Posterior cingulate gyrus (tissue), 11 donors: ENCODE measurements around the gene CIITA.

Source experiments
- DNase-seq, 10 donors: peaks; one replicate each; pipeline versions ENCODE4 v3.0.0 to v3.0.0-alpha.2; 2020 to 2021; ENCODE audit warnings: mixed read lengths in 3 of 10
- intact Hi-C: fragments of 100-400 bp; cut with DNase I; formaldehyde crosslinking; loops from one replicate; pipeline ENCODE4 v1.15.1; 2023

Gene CIITA

GRCh38 chr16:10878644-10879501, 1.9 kb downstream of the CIITA start:
- intact Hi-C loops = no loop called here
- peak in 6 of 10 donors; percentile 14 to 90 (median 58) for DNase-seq

- DNase-seq = peak in 1 of 10 donors; percentile 79
- intact Hi-C loops = no loop called here
These were observed 2.9 kb downstream of the CIITA start for GRCh38 chr16:10879681-10880589.

GRCh38 chr16:10880594-10881452, 3.8 kb downstream of the CIITA start:
- DNase-seq = peak in 1 of 10 donors; percentile 16
- intact Hi-C loops = no loop called here

DNA sequence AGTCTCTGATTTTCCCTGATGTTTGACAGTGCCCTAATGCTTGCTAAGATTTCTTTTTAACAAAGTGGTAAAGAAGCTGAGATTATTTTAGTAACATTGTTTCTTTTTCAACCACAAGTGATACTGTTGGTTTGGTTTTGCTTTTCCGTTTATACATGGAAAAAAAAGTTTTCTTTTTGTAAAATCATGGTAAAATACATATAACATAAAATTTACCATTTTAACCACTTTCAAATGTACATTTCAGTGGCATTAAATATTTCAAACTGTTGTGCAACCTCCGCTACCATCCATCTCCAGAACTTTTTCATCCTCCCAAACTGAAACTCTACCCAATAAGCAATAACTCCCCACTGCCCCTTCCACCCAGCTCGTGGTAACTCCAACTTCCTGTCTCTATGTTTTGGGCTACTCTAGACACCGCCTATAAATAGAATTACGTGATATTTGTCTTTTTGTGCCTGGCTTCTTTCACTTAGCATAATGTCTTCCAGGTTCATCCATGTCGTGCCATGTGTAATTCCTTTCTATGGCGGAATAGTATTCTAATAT, 4.6 kb downstream of the CIITA start:
- intact Hi-C loops = no loop called here
- no peak for DNase-seq

GRCh38 chr16:10883004-10883403, 6.0 kb downstream of the CIITA start:
- intact Hi-C loops = no loop called here
- peak in 1 of 10 donors; percentile 41 for DNase-seq

DNA sequence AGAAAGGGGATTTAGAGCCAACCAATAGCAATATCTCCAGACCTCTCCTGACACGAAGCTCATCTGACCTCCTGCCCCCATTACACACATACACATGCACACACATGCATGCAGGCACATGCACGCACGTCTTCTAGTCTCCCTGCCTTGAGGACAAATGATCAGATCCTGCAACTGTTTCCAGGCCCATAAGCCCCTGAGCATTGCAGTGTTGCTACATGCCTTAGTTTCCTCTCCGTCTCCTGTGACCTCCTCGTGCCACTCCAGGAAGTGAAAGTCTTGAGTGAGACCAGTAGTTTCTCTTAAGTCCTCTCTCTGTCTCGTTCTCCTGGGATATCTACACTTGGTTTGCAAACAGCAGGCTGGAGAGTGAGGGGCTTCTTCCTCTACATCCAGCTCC, 8.2 kb downstream of the CIITA start:
- intact Hi-C loops = no loop called here
- no peak for DNase-seq

- intact Hi-C loops = no loop called here
- peak in 1 of 10 donors; percentile 37 for DNase-seq
These were observed 11.4 kb downstream of the CIITA start for GRCh38 chr16:10888320-10888937.

DNA sequence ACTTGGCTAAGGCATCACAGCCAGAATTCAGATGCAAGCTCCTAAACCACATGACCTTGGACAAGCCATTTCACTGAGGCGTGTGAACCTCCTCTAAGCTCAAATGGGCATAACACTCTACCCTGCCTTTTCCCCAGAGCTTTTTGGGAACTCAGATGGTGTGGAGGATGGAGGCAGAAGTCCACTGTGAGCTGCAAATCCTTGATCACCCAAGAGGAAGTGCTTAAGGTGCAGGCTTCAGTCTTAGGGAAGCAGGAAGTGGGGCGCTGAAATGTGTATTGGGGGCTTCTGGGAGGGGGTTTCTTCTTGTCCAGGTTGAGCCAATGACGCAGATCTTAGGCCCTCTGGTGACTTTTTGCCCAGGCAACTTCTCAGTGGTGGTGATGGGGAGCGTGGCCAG, 12.9 kb downstream of the CIITA start:
- intact Hi-C loops = no loop called here
- DNase-seq = no peak

GRCh38 chr16:10892782-10893318, 15.8 kb downstream of the CIITA start:
- intact Hi-C loops = no loop called here
- DNase-seq = no peak

DNA sequence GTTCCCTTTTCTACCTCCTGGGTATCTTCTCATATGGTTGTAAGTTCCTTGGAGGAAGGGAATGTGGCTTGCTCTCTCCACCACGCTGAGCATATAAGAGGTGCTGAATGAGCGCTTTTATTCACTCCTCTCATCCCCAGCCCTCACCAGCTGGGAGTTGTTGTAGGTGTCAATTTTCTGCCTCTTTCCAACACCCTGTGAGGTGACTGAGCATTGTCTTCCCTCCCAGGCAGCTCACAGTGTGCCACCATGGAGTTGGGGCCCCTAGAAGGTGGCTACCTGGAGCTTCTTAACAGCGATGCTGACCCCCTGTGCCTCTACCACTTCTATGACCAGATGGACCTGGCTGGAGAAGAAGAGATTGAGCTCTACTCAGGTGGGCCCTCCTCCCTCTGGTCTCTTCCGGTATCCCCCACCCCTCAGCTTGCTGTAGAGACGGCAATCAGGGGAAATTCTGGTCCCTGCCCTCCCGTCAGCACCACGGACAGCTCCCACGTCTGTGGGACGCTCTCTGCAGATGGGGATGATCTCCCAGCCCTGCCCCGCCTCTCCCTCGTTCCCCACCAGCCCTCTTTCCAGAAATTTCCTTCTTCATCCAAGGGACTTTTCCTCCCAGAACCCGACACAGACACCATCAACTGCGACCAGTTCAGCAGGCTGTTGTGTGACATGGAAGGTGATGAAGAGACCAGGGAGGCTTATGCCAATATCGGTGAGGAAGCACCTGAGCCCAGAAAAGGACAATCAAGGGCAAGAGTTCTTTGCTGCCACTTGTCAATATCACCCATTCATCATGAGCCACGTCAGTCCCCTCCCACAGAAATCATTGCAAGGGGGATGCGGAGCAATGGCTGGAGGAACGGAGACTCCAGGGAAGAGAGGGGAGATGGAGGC, 18.3 kb downstream of the CIITA start:
- DNase-seq = no peak
- intact Hi-C loops = no loop called here

GRCh38 chr16:10896165-10896564, 19.2 kb downstream of the CIITA start:
- intact Hi-C loops = no loop called here
- no peak for DNase-seq

DNA sequence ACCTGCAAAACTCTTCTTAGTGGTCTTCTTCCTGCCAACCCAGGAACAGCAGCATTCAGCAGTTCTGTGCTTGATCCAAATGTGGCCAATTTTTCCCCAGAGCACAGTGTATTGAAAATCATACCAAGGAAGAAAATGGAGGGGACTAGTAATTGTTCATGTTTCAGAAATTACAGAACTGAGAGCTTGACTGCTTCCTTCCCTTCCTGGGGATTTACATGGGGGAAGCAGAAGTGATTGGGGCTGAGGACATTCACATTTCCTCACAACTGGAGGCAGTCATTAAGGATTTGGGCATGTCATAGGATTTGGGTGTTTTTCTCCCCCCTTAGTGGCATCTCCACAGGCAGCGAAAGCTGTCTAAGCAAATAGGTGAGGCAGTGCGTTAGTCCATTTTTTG, 19.7 kb downstream of the CIITA start:
- intact Hi-C loops = no loop called here

GRCh38 chr16:10897134-10897533, 20.1 kb downstream of the CIITA start:
- intact Hi-C loops = no loop called here
- no peak for DNase-seq

More for the DNA sequence above, 19.7 kb downstream of the CIITA start:
- DNase-seq = no peak

GRCh38 chr16:10902999-10903398, 26.0 kb downstream of the CIITA start:
- intact Hi-C loops = no loop called here
- no peak for DNase-seq

DNA sequence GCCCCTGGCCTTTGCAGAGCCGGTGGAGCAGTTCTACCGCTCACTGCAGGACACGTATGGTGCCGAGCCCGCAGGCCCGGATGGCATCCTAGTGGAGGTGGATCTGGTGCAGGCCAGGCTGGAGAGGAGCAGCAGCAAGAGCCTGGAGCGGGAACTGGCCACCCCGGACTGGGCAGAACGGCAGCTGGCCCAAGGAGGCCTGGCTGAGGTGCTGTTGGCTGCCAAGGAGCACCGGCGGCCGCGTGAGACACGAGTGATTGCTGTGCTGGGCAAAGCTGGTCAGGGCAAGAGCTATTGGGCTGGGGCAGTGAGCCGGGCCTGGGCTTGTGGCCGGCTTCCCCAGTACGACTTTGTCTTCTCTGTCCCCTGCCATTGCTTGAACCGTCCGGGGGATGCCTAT, 29.5 kb downstream of the CIITA start:
- DNase-seq = peak in 2 of 10 donors; percentile 84
- intact Hi-C loops = no loop called here

DNA sequence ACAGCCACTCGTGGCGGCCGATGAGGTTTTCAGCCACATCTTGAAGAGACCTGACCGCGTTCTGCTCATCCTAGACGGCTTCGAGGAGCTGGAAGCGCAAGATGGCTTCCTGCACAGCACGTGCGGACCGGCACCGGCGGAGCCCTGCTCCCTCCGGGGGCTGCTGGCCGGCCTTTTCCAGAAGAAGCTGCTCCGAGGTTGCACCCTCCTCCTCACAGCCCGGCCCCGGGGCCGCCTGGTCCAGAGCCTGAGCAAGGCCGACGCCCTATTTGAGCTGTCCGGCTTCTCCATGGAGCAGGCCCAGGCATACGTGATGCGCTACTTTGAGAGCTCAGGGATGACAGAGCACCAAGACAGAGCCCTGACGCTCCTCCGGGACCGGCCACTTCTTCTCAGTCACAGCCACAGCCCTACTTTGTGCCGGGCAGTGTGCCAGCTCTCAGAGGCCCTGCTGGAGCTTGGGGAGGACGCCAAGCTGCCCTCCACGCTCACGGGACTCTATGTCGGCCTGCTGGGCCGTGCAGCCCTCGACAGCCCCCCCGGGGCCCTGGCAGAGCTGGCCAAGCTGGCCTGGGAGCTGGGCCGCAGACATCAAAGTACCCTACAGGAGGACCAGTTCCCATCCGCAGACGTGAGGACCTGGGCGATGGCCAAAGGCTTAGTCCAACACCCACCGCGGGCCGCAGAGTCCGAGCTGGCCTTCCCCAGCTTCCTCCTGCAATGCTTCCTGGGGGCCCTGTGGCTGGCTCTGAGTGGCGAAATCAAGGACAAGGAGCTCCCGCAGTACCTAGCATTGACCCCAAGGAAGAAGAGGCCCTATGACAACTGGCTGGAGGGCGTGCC, 30.1 kb downstream of the CIITA start:
- intact Hi-C loops = no loop called here
- peak in 2 of 10 donors; percentile 28 to 84 for DNase-seq

DNA sequence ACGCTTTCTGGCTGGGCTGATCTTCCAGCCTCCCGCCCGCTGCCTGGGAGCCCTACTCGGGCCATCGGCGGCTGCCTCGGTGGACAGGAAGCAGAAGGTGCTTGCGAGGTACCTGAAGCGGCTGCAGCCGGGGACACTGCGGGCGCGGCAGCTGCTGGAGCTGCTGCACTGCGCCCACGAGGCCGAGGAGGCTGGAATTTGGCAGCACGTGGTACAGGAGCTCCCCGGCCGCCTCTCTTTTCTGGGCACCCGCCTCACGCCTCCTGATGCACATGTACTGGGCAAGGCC, 30.7 kb downstream of the CIITA start:
- DNase-seq = no peak
- intact Hi-C loops = no loop called here

- intact Hi-C loops = no loop called here
- no peak for DNase-seq
These were observed 34.3 kb downstream of the CIITA start for GRCh38 chr16:10911267-10911666.
